Measurements from ENCODE around the gene POMGNT2. TPM values are rescaled to one million over a fixed set of nuclear protein-coding genes. Genes with fewer than 3 reads are reported as not detected.

POMGNT2 gene
- total and polyA plus RNA-seq, 4 donors = 2.8 to 12.0 (median 8.6) TPM

DNA sequence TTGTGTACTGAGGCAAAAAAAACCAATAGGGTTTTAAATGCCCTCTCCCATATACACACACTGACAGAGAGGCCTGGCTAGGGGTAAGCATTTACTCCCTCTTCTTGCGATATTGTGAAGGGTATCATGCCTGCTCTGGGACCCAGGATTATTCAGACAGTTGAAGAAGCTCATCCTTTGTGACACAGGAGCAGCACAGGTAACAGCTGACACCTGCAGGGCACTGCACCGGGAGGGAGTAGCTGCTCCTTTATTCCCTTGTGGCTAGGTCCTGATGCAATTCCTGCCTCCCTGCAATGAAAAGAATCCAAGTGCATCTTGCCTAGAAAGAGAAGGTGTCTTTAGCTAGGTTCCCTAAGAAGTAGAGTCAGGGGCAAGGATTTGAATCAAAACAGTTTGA lies 23.4 kb downstream of the POMGNT2 start:
- ATAC-seq (ENCODE audit: low FRiP score) = no peak
- Histone ChIP-seq H3K36me3 (ENCODE audit: control insufficient read depth in 1 of 2, insufficient read depth in 2 of 2, low read length in 1 of 2) (no peaks in the 10 kb centered on the region), H3K27ac (ENCODE audit: low read depth in 1 of 2, low read length in 2 of 2) (no peak overlapping the region), H3K4me3 (ENCODE audit: low read length in 2 of 2) (no peak overlapping the region), H3K4me1 (ENCODE audit: control insufficient read depth in 1 of 2, insufficient read depth in 2 of 2, low read length in 2 of 2) (no peaks in the 10 kb centered on the region), H3K27me3 (ENCODE audit: control insufficient read depth in 1 of 2, insufficient read depth in 2 of 2, low read length in 1 of 2) (no peaks in the 10 kb centered on the region), H3K9me3 (ENCODE audit: control insufficient read depth, low read length) (peaks cover 1% of the 10 kb centered on the region)
- WGBS, 2 donors = 94 to 98% methylated on average over 2 of the region's 2 CpGs
- no peak for DNase-seq
- intact Hi-C loops (cut with DNase I) = no loop called here

DNA sequence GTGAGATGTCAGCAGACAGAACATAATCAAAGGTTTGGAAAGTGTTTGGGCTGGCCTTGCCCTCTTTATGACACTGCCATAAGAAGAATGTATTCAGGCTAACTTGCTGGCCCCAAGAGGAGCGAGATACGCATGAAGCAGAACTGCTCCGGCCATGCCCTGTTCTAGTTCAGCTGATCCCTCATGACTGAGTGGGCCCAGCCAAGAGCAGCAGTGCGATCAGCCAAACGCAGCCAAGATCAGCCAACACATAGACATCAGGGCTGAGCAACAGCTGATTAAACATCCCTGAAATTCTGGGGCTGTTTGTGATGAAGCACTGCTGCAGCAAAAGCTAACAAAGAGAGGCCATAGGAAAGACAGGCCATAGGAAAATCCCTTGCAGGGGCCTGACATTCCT lies 24.1 kb downstream of the POMGNT2 start:
- no peaks in the 10 kb centered on the region for H3K27me3 ChIP-seq (ENCODE audit: control insufficient read depth in 1 of 2, insufficient read depth in 2 of 2, low read length in 1 of 2)
- DNase-seq (no peak), ATAC-seq (ENCODE audit: low FRiP score) (peak; percentile 43)
- 39 to 48% methylated on average over 5 of the region's 5 CpGs for WGBS, 2 donors
- H3K9me3 ChIP-seq (ENCODE audit: control insufficient read depth, low read length) = peaks cover 1% of the 10 kb centered on the region
- intact Hi-C loops (cut with DNase I) = no loop called here
- no peaks in the 10 kb centered on the region for H3K36me3 ChIP-seq (ENCODE audit: control insufficient read depth in 1 of 2, insufficient read depth in 2 of 2, low read length in 1 of 2)
- H3K4me3 ChIP-seq (ENCODE audit: low read length in 2 of 2) = no peak overlapping the region
- no peaks in the 10 kb centered on the region for H3K4me1 ChIP-seq (ENCODE audit: control insufficient read depth in 1 of 2, insufficient read depth in 2 of 2, low read length in 2 of 2)
- no peak overlapping the region for H3K27ac ChIP-seq (ENCODE audit: low read depth in 1 of 2, low read length in 2 of 2)

DNA sequence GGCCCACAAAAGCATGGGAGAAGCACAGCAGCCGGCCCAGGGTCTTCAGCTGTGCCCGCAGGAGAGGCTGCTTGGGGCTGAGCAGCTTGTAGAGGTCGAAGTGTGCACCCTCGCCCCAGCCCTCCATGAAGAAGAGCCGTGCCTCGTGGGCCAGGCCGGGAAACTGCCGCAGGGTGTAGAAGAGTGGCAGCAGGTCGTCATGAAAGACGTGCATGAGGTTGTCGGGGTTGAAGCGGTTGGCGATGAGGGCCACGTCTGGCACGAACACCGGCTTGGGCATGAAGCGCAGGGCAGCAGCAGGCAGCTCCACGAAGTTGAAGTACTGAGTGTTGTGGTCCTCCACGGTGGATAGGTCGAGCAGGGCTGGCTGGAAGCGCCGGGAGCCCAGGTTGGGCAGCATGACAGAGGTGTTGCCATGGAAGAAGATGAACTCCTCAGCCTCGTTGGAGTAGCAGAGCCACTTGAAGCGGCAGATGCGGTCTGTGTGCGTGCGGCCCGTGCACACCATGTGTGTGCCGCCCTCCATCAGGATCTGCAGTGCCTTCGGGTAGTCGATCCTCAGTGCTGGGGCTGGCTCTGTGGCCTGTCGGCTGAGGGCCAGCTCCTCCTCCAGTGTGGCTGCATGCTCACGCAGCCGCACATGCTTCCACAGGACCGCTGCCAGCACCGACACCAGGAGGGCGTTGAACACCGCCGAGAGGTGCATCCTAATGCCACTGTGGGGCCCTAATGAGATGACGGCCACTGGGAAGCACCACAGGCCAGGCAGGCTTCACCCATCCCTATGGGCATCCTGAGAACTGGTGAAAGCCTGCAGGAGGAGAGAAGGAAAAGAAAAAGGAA lies 24.9 kb downstream of the POMGNT2 start:
- Histone ChIP-seq H3K27ac (ENCODE audit: low read depth in 1 of 2, low read length in 2 of 2) (no peak overlapping the region), H3K27me3 (ENCODE audit: control insufficient read depth in 1 of 2, insufficient read depth in 2 of 2, low read length in 1 of 2) (no peaks in the 10 kb centered on the region), H3K4me3 (ENCODE audit: low read length in 2 of 2) (no peak overlapping the region), H3K9me3 (ENCODE audit: control insufficient read depth, low read length) (peaks cover 1% of the 10 kb centered on the region), H3K4me1 (ENCODE audit: control insufficient read depth in 1 of 2, insufficient read depth in 2 of 2, low read length in 2 of 2) (no peaks in the 10 kb centered on the region), H3K36me3 (ENCODE audit: control insufficient read depth in 1 of 2, insufficient read depth in 2 of 2, low read length in 1 of 2) (no peaks in the 10 kb centered on the region)
- intact Hi-C loops (cut with DNase I) = no loop called here
- 96 to 98% methylated on average over 40 of the region's 40 CpGs for WGBS, 2 donors
- DNase-seq (no peak), ATAC-seq (ENCODE audit: low FRiP score) (no peak)

DNA sequence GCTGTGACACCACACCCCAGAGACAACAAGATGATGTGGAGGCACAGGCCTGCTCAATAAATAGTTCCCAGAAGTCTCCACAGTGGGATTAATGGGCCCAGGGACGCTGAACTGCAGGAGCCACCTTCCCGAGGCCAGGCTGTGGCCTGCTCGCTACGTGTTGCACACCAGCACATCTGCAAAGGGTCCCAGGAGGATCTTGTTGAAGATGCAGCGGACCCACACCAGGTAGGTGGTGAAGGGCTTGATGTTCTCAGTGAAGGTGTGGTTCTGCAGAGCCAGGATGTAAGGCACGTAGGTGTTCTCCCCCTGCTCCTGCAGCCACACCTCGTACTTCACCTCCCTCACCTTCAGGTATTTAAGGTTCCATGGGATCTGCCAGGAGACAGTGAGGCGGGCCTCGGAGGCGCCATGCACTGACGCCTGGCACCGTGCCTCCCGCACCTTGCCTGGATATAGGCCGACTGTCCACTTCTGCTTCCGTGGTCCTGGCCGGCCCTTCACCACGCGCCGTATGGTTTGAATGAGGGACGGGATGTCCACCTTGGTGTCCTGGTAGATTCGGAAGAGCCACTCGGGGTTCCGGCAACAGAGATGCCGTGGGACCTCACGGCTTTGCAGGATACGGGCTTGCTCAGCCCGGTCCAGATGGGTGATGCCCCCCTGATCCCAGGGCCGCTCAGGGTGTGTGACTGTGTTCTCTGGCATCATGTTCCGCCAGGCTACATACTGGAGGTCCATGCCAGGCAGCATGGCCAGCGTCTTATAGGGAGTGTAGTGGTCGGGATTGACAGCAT lies 26.1 kb downstream of the POMGNT2 start:
- intact Hi-C loops (cut with DNase I) = no loop called here
- ATAC-seq (ENCODE audit: low FRiP score) = no peak
- H3K4me1 ChIP-seq (ENCODE audit: control insufficient read depth in 1 of 2, insufficient read depth in 2 of 2, low read length in 2 of 2) = no peaks in the 10 kb centered on the region
- DNase-seq = no peak
- no peaks in the 10 kb centered on the region for H3K36me3 ChIP-seq (ENCODE audit: control insufficient read depth in 1 of 2, insufficient read depth in 2 of 2, low read length in 1 of 2)
- no peak overlapping the region for H3K4me3 ChIP-seq (ENCODE audit: low read length in 2 of 2)
- 94 to 95% methylated on average over 31 of the region's 31 CpGs for WGBS, 2 donors
- H3K27ac ChIP-seq (ENCODE audit: low read depth in 1 of 2, low read length in 2 of 2) = no peak overlapping the region
- H3K27me3 ChIP-seq (ENCODE audit: control insufficient read depth in 1 of 2, insufficient read depth in 2 of 2, low read length in 1 of 2) = no peaks in the 10 kb centered on the region
- peaks cover 1% of the 10 kb centered on the region for H3K9me3 ChIP-seq (ENCODE audit: control insufficient read depth, low read length)

DNA sequence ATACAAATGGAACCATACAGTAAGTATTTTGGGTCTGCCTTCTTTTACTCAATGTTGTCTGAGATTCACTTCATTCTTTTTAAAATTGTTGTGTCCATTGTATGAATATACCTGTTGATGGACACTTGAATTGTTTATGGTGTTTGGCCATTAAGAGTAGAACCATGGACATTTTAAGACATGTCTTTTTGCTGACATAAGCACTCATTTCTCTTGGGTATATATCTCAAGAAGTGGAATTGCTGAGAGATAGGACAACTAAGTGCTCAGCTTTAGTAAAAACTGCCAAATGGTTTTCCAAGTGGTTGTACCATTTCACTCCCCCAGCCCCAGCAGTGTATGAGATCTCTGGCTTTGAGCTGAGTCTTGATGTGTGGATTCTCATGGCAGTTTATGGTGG lies 28.2 kb downstream of the POMGNT2 start:
- Histone ChIP-seq H3K4me1 (ENCODE audit: control insufficient read depth in 1 of 2, insufficient read depth in 2 of 2, low read length in 2 of 2) (no peaks in the 10 kb centered on the region), H3K36me3 (ENCODE audit: control insufficient read depth in 1 of 2, insufficient read depth in 2 of 2, low read length in 1 of 2) (no peaks in the 10 kb centered on the region), H3K27me3 (ENCODE audit: control insufficient read depth in 1 of 2, insufficient read depth in 2 of 2, low read length in 1 of 2) (no peaks in the 10 kb centered on the region), H3K4me3 (ENCODE audit: low read length in 2 of 2) (no peak overlapping the region), H3K27ac (ENCODE audit: low read depth in 1 of 2, low read length in 2 of 2) (no peak overlapping the region), H3K9me3 (ENCODE audit: control insufficient read depth, low read length) (peaks cover 1% of the 10 kb centered on the region)
- intact Hi-C loops (cut with DNase I) = no loop called here
- no peak for DNase-seq
- ATAC-seq (ENCODE audit: low FRiP score) = no peak

DNA sequence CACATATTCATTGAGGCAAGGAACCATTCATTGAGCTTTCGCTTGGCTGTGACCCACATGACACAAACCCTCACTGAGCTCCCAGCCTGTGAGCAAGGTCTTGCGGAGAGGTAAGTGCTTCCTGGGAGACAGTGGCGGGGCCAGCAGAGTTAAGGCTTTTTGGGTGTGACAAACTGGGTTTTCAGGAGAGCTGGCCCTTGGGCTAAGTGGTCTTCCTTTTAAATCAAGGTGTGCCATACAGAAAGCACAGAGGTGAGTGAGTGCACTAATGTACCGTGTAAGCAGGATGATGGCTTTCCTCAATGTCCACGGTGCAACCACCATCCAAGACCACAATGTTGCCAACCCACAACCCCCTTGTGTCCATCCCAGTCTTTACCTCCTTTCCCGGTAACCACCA lies 28.6 kb downstream of the POMGNT2 start:
- Histone ChIP-seq H3K4me1 (ENCODE audit: control insufficient read depth in 1 of 2, insufficient read depth in 2 of 2, low read length in 2 of 2) (no peaks in the 10 kb centered on the region), H3K27ac (ENCODE audit: low read depth in 1 of 2, low read length in 2 of 2) (no peak overlapping the region), H3K4me3 (ENCODE audit: low read length in 2 of 2) (no peak overlapping the region), H3K9me3 (ENCODE audit: control insufficient read depth, low read length) (no peaks in the 10 kb centered on the region), H3K27me3 (ENCODE audit: control insufficient read depth in 1 of 2, insufficient read depth in 2 of 2, low read length in 1 of 2) (no peaks in the 10 kb centered on the region), H3K36me3 (ENCODE audit: control insufficient read depth in 1 of 2, insufficient read depth in 2 of 2, low read length in 1 of 2) (no peaks in the 10 kb centered on the region)
- DNase-seq = no peak
- intact Hi-C loops (cut with DNase I) = no loop called here
- no peak for ATAC-seq (ENCODE audit: low FRiP score)
- 96 to 98% methylated on average over 6 of the region's 6 CpGs for WGBS, 2 donors

DNA sequence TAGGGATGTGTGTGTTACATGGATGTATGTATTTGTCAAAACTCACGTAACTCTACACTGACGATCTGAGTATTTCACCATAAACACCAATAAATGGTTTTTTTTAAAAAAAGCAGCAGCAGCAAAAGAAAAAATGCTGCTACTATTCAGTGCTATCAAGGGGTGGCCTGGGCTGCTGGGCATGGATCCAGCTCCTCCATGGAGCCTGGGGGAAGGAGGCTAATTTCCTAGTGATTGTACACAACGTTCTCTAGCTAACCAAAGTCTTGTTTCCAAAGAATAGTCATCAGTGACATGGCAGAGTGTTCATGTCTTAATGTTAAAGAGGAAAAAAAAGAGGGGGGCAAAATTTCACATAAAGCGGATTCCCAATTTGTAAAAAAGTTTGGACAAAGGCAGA lies 29.0 kb downstream of the POMGNT2 start:
- DNase-seq = no peak
- WGBS, 2 donors = 79 to 83% methylated on average over 4 of the region's 4 CpGs
- intact Hi-C loops (cut with DNase I) = no loop called here
- H3K27ac ChIP-seq (ENCODE audit: low read depth in 1 of 2, low read length in 2 of 2) = no peak overlapping the region
- H3K9me3 ChIP-seq (ENCODE audit: control insufficient read depth, low read length) = no peaks in the 10 kb centered on the region
- H3K4me3 ChIP-seq (ENCODE audit: low read length in 2 of 2) = no peak overlapping the region
- H3K36me3 ChIP-seq (ENCODE audit: control insufficient read depth in 1 of 2, insufficient read depth in 2 of 2, low read length in 1 of 2) = no peaks in the 10 kb centered on the region
- no peaks in the 10 kb centered on the region for H3K27me3 ChIP-seq (ENCODE audit: control insufficient read depth in 1 of 2, insufficient read depth in 2 of 2, low read length in 1 of 2)
- H3K4me1 ChIP-seq (ENCODE audit: control insufficient read depth in 1 of 2, insufficient read depth in 2 of 2, low read length in 2 of 2) = no peaks in the 10 kb centered on the region
- no peak for ATAC-seq (ENCODE audit: low FRiP score)

DNA sequence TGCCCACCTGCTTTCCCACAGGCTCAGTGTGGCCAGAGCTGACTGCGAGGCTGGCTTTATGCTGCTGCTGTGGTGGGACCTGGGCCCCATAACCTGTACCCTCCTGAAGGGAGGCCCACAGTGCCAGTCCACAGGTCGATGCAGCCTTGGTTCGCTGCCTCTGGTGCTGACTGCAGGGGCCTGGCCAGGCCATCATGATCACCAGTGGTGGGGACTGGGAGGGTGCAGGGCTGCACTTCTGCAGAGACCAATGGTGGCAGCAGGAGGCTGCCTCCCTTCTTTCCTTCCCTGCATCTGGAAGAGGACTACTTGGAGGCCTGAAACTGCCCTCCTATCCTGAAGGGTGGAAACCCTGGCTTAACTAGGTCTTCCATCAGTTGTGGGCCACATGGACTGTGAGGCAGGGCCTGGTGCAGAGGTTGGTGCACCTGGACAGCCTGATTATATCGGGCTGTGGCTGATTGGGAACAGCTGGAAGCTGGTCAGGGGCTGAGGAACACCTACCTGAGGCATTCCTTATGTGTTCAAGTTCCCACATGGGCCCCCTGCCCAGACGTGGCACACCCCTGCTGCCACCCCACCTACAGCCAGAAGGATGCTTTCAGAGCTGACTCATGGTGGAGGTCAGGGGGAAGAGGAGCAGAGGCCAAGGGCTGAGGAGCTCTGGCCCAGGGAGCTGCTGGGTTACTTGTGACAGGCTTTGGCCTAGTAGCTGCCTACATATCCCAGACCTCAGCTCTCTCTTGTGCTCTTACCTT lies 29.8 kb downstream of the POMGNT2 start:
- ATAC-seq (ENCODE audit: low FRiP score) = no peak
- no peaks in the 10 kb centered on the region for H3K36me3 ChIP-seq (ENCODE audit: control insufficient read depth in 1 of 2, insufficient read depth in 2 of 2, low read length in 1 of 2)
- WGBS, 2 donors = 68 to 88% methylated on average over 5 of the region's 5 CpGs
- no peak for DNase-seq
- peaks cover 1% of the 10 kb centered on the region for H3K9me3 ChIP-seq (ENCODE audit: control insufficient read depth, low read length)
- no peak overlapping the region for H3K4me3 ChIP-seq (ENCODE audit: low read length in 2 of 2)
- H3K4me1 ChIP-seq (ENCODE audit: control insufficient read depth in 1 of 2, insufficient read depth in 2 of 2, low read length in 2 of 2) = no peaks in the 10 kb centered on the region
- intact Hi-C loops (cut with DNase I) = no loop called here
- no peak overlapping the region for H3K27ac ChIP-seq (ENCODE audit: low read depth in 1 of 2, low read length in 2 of 2)
- no peaks in the 10 kb centered on the region for H3K27me3 ChIP-seq (ENCODE audit: control insufficient read depth in 1 of 2, insufficient read depth in 2 of 2, low read length in 1 of 2)
